ENCODE results near the gene KAZN.

KAZN gene

DNA sequence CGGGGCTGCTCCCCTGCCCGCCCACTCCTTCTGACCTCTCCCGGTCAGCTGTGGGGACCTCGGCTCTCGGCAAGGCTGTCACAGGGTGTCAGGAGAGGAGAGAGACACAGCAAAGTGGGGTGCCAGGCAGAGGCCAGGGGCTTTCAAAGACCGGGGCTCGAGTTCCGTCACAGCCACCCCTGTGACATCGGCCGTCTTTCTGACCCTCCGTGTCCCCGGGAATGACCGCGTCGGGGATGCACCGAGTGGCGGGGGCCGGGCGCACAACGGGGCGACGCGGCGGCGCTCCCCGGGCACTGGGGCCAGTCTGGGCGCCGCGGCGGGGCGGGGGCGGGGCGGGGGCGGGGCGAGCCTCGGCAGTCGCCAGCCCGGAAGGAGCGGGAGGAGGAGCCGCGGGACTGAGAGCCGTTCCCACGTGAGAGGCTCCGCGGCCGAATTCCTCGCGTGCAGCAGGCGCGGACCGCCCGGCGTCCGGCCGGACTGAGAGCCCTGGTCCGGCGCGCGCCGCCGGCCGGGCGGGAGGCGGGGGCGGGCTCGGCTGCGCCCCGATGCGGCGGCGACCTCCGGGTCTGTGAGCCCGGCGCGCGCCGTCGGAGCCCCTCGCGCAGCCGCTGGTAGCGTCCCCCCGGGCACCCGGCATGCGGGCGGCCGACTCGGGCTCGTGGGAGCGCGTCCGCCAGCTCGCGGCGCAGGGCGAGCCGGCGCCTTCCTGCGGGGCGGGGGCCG, 325.4 kb downstream of the KAZN start:
- H3K4me3 ChIP-seq (replicated peaks; ENCODE audit: low read depth, low read length), result no peak overlapping the region
- peak; percentile 61 for DNase-seq (ENCODE audit: low read depth)
- TF ChIP-seq, protein P1, sequence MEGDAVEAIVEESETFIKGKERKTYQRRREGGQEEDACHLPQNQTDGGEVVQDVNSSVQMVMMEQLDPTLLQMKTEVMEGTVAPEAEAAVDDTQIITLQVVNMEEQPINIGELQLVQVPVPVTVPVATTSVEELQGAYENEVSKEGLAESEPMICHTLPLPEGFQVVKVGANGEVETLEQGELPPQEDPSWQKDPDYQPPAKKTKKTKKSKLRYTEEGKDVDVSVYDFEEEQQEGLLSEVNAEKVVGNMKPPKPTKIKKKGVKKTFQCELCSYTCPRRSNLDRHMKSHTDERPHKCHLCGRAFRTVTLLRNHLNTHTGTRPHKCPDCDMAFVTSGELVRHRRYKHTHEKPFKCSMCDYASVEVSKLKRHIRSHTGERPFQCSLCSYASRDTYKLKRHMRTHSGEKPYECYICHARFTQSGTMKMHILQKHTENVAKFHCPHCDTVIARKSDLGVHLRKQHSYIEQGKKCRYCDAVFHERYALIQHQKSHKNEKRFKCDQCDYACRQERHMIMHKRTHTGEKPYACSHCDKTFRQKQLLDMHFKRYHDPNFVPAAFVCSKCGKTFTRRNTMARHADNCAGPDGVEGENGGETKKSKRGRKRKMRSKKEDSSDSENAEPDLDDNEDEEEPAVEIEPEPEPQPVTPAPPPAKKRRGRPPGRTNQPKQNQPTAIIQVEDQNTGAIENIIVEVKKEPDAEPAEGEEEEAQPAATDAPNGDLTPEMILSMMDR (IDR thresholded peaks at IDR 0.05; ENCODE audit: low read length, missing control alignments), result no peak

DNA sequence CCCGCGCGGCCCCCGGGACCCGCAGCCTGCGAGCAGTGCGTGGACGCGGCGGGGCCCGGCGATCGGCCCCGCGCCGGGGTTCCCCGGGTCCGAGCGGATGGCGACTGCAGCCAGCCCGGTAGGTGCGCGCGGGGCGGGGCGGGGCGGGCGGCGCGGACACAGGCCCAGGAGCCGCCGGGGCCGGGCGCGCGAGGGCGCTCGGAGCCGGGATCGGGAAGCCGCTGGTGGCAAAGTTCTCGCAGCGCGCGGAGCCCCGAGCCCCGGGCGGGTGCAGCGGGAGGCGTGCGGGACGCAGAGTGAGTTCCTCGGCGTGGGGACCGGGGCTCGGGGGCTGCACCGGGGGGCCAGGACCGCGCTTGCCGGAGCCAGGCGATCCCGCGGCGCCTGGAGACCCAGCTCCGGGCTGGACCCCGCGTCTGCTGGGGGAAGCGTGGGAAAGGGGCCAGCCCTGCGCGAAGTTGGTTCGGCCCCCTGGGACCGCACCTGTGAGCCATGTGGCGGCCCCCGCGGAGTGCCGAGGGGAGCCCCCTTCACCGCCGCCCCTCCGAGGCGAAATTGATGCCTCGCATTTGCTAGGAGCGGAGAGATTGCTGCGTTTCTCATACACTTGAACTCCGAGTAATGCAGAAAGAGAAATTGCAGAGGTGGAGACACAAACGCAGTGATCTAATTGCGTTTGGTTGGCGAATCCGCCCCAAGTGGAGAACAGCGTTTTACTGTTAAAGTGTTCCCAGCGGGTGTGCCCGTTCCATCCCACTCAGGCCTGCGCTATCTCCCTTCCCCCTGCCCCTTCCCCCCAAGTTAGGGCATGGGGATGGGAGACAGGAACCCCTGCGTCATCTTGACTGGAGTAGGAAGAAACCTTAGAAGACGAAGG, 326.2 kb downstream of the KAZN start:
- TF ChIP-seq, protein P1 (IDR thresholded peaks at IDR 0.05; ENCODE audit: low read length, missing control alignments), result no peak
- DNase-seq (ENCODE audit: low read depth), result peak; percentile 23
- peak overlapping the region; percentile 48 for H3K4me3 ChIP-seq (replicated peaks; ENCODE audit: low read depth, low read length)

DNA sequence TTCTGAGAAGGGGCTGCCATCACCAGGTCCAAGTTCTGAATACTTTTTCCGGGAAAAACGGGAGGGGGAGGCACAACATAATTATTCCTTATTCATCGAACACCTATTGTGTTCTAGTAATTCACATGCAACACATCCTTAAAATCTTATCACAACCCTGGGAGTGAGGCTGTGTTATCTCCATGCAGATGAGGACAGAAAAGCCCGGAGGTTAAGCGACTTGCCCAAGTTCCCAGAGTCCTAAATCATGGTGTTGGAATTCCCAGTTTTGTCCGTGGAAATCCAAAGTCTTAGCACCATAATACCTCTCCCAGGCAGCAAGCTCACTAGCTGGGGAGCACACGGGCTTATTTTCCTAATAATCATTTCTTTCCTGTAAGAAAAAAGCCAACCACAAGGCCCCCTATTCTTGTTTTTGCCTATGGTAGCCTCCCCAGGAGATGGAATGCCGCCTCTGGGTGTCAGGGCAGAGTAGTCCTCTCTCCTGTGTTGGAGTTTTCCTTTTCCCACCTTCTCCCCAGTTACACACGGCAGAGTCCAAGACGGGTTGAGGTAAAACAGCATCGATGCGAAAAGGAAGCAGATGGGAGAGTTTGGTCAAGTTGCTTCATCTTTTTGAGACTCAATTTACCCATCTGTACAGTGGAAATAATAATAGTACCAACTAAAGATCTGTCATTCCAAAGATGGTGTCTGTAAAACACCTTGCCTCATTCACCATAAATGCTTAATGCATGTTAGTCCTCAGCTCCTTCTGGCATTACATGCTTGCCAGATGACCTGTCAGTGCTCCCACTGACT, 327.1 kb downstream of the KAZN start:
- TF ChIP-seq, protein P1 (IDR thresholded peaks at IDR 0.05; ENCODE audit: low read length, missing control alignments), result no peak
- H3K4me3 ChIP-seq (replicated peaks; ENCODE audit: low read depth, low read length), result peak overlapping the region; percentile 48
- no peak for DNase-seq (ENCODE audit: low read depth)

DNA sequence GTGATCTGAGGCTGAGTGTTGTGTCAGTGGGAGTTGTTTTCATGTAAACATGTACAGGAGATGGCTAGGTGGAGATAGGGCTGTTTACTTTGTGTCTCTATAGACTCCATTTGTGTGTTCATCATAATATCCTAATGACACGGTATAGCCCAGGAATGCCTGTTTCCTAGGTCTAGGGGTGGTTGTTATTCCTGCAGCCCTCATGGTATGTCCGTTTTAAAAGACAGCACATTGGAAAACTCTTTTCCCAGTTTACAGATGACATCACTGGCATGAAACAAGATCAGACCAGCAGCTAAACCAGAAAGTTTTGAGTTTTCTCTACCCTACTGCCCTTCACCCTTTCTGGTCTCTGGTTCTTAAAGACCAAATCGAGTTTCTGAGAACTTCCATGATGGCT, 327.7 kb downstream of the KAZN start:
- no peak overlapping the region for H3K4me3 ChIP-seq (replicated peaks; ENCODE audit: low read depth, low read length)
- TF ChIP-seq, protein P1 (IDR thresholded peaks at IDR 0.05; ENCODE audit: low read length, missing control alignments), result no peak
- DNase-seq (ENCODE audit: low read depth), result no peak

DNA sequence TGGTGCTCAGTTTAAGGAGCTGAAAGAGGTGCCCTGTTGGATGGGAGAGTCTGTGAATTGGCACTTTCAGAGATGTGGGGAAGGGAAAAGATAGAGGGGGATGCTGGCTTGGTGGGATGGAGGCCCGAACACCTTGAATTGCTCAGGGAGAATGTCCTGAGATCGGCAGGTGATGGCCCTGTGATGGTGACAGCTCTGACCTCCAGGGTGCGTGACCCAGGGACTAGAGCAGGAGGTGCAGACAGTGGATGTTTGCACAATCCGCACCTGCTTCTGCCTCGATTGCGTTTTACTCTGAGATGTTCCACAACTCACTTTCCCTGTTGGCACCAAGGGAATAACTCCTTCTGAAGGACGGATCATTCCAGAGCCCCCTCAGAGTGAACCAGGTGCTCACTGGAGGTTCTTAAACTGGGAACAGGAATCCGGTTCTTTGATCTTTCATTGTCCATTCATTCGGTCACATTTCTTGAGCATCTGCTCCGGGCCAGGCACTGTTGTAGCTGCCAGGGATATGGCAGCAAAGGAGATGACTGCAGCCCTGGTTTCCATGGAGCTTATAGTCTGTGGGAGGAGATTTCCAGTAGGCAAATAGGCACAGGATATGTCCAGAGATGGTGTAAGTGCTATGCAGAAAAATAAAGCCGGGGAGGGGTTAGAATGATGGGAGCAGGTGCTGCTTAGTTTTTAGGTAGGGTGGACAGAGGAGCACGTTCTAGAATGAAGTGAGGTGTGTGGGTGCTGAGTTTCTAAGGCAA, 328.5 kb downstream of the KAZN start:
- H3K4me3 ChIP-seq (replicated peaks; ENCODE audit: low read depth, low read length), result no peak overlapping the region
- TF ChIP-seq, protein P1 (IDR thresholded peaks at IDR 0.05; ENCODE audit: low read length, missing control alignments), result no peak
- no peak for DNase-seq (ENCODE audit: low read depth)

DNA sequence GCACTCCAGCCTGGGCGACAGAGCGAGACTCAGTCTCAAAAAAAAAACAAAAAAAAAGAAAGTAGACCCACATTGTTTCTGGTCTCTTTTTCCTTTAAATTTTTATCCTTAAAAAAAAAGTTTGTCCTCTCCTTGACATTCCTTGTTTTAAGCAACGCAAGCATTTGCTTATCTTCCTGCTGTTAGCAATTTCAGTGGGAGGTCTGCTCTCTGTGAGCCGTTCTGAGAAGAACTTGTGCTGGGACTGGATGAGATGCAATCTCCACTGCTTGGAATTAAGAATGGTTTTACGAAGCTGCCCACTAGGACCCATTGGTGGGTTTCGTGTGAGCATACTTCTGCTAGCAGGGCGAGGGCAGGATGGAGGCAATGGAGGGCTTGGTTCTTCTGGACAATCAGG, 329.9 kb downstream of the KAZN start:
- no peak overlapping the region for H3K4me3 ChIP-seq (replicated peaks; ENCODE audit: low read depth, low read length)
- peak; percentile 28 for DNase-seq (ENCODE audit: low read depth)
- TF ChIP-seq, protein P1 (IDR thresholded peaks at IDR 0.05; ENCODE audit: low read length, missing control alignments), result no peak

Data from fibroblast of pulmonary artery (primary cell).